Activated CD4-positive, alpha-beta T cell treated with anti-CD3 and anti-CD28 coated beads for 36 hours (primary cell): Measurements from ENCODE around the gene TMEM245. TPM values are rescaled to one million over a fixed set of nuclear protein-coding genes. Genes with fewer than 3 reads are reported as not detected.

ENCODE experiments used
- ATAC-seq: fragments of 200-7000 bp; cut with Tn5 transposase; one replicate; pipeline ENCODE4 v1.10.0; 2021; ENCODE audit warnings: mild to moderate bottlenecking, moderate library complexity
- CTCF ChIA-PET: fragments of 350-600 bp; sonication (Branson Sonifier 250); formaldehyde crosslinking; loops from one replicate; lab custom pipeline; 2021; ENCODE audit warnings: antibody characterized with exemption; lab: Charles Lee
- POLR2A ChIA-PET: fragments of 350-600 bp; sonication (Branson Sonifier 250); formaldehyde crosslinking; loops from one replicate; lab custom pipeline; 2021; ENCODE audit warnings: antibody characterized with exemption, inconsistent platforms; lab: Charles Lee
- DNase-seq: peaks from one replicate; pipeline ENCODE4 v3.0.0-alpha.2; 2020
- H3K27ac Mint-ChIP-seq: one replicate; pipeline ENCODE4 v1.8.0; 2021; ENCODE audit warnings: mixed read lengths
- H3K27me3 Mint-ChIP-seq: one replicate; pipeline ENCODE4 v1.8.0; 2021; ENCODE audit warnings: mixed read lengths
- H3K36me3 Mint-ChIP-seq: one replicate; pipeline ENCODE4 v1.8.0; 2021; ENCODE audit warnings: low read depth, mixed read lengths
- H3K4me1 Mint-ChIP-seq: one replicate; pipeline ENCODE4 v1.8.0; 2021; ENCODE audit warnings: mixed read lengths
- H3K4me3 Mint-ChIP-seq: one replicate; pipeline ENCODE4 v1.8.0; 2021; ENCODE audit warnings: mild to moderate bottlenecking, moderate library complexity, mixed read lengths
- H3K9me3 Mint-ChIP-seq: one replicate; pipeline ENCODE4 v1.8.0; 2021; ENCODE audit warnings: low read depth, mixed read lengths
- intact Hi-C, 2 experiments: fragments of 100-400 bp; cut with DNase I in 1 of 2; cut with micrococcal nuclease in 1 of 2; formaldehyde crosslinking; loops; one replicate each; pipeline versions ENCODE4 v1.14.2 to v1.15.1; 2022 to 2024; cut with DNase I, micrococcal nuclease
- total RNA-seq, 2 experiments: library from RNA; stranded (reverse); gene quantifications; one replicate each; pipeline ENCODE4 v1.2.3, GENCODE V29; 2021

TMEM245 gene
- total RNA-seq, 2 experiments from 2014 or later, result 24.0 to 24.5 TPM

DNA sequence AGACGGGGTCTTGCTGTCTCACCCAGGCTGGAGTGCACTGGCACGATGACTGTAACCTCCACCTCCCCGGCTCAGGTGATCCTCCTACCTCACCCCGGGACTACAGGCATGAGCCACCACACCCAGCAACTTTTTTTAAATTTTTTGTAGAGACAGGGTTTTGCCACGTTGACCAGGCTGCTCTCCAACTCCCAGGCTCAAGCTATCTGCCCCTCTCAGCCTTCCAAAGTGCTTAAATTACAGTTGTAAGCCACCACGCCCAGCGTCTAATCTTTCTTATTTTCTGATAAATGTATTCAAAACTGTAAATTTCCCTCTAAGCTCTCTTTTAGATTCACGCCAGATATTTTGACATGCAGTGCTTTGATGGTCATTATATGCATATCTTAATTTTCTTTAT, 37.0 kb upstream of the TMEM245 start:
- intact Hi-C loops, result no loop called here
- Mint-ChIP-seq H3K36me3 (peaks cover 6% of the 10 kb centered on the region), H3K27ac (no peak overlapping the region), H3K9me3 (peaks cover 11% of the 10 kb centered on the region), H3K4me3 (no peak overlapping the region), H3K4me1 (no peaks in the 10 kb centered on the region), H3K27me3 (peaks cover 16% of the 10 kb centered on the region)
- POLR2A ChIA-PET, result no interaction called here
- CTCF ChIA-PET, result no interaction called here
- DNase-seq (no peak), ATAC-seq (no peak)

DNA sequence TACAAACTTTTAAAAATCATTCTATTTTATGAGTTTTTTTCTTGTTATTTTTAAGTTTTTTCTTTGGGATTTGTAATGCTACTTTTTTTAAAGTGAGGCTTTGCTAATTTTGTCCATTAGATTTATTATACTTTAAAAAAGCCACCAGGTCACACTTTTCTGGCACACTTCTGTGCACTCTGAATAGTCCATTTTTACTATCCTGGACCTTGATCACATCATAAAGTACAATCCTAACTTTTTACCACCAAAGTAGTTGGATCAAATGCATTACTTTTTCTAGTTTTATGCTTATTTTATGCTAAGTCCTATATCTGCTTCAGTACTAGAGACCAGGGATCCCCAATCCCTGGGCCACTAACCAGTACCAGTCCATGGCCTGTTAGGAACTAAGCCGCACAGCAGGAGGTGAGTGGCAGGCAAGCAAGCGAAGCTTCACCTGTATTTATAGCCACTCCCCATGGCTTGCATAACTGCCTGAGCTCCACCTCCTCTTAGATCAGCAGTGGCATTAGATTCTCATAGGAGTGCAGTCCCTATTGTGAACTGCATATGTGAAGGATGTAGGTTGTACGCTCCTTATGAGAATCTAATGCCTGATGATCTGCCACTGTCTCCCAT, 31.3 kb upstream of the TMEM245 start:
- POLR2A ChIA-PET, result no interaction called here
- intact Hi-C loops, result no loop called here
- H3K36me3 Mint-ChIP-seq, result peaks cover 6% of the 10 kb centered on the region
- ATAC-seq, result no peak
- peaks cover 12% of the 10 kb centered on the region for H3K9me3 Mint-ChIP-seq
- CTCF ChIA-PET, result no interaction called here
- H3K27me3 Mint-ChIP-seq, result peaks cover 6% of the 10 kb centered on the region
- no peak overlapping the region for H3K27ac Mint-ChIP-seq
- H3K4me1 Mint-ChIP-seq, result no peaks in the 10 kb centered on the region
- no peak overlapping the region for H3K4me3 Mint-ChIP-seq
- DNase-seq, result no peak

DNA sequence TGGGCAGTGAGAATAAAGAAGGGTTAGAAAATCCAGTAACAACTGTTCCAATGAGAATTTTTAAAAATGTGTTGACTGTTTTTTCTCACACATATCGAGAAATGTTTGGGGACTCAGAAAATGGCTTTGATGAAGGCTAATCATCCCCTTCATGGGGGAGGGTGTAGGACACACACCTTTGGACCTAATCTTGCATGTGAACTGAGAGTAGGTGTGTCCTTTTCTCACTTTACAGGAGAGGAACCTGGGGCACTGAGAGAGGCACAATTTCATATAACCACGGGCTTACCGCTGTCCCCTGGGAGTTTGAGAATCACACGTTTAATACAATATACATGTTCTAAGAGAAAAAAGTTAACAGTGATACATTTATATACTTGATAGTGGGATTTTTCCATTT, 30.0 kb upstream of the TMEM245 start:
- DNase-seq (no peak), ATAC-seq (no peak)
- no peak overlapping the region for H3K27ac Mint-ChIP-seq
- ChIA-PET POLR2A (no interaction called here), CTCF (no interaction called here)
- H3K4me1 Mint-ChIP-seq, result no peaks in the 10 kb centered on the region
- intact Hi-C loops, result no loop called here
- peaks cover 6% of the 10 kb centered on the region for H3K36me3 Mint-ChIP-seq
- H3K27me3 Mint-ChIP-seq, result peaks cover 6% of the 10 kb centered on the region
- H3K9me3 Mint-ChIP-seq, result peaks cover 12% of the 10 kb centered on the region
- no peak overlapping the region for H3K4me3 Mint-ChIP-seq

DNA sequence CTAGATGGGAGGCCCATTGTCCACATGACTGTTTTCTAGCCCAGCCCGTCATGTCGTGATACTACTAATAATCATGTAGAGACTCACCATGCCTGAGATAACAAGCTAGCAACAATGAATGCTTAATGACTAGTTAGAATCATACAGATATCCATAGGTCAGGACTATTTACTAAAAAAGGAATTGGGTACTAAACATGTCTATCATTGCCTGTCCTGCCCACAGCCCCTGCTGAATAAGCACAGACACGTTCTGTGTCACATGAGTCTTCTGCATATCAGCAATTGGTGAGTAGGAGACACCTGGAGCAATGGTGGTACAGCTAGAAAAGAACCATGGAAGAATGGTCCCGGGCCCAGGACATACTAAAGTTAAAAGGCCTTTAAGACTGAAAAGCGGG, 29.3 kb upstream of the TMEM245 start:
- intact Hi-C loops, result no loop called here
- Mint-ChIP-seq H3K9me3 (peaks cover 9% of the 10 kb centered on the region), H3K4me1 (peaks cover under 1% of the 10 kb centered on the region), H3K36me3 (peaks cover 6% of the 10 kb centered on the region), H3K27ac (no peak overlapping the region), H3K4me3 (no peak overlapping the region), H3K27me3 (peaks cover 4% of the 10 kb centered on the region)
- CTCF ChIA-PET, result interaction anchor here (0.6 kb wide), 1 partner anchor 376 kb away, joined by 3 read pairs; no protein-coding TSS in a partner anchor
- ATAC-seq (no peak), DNase-seq (no peak)
- POLR2A ChIA-PET, result no interaction called here

DNA sequence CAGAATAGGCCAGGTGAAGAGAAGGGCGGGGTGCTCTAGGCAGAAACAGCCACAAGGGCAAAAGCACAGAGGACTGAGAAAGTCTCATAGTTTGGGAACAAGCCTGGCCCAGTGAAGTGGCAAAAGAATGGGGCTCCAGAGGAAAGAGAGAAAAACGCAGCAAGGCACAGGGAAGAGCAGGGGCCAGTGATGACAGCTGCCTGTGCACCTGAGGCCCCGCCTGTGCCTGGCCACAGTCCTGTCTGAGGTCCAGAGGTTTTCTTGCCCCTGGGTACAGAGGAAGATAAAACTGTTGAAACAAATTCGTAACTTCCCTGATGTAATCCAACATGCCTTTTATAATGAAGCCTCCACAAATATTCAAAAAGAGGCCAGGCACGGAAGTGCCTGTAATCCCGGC, 25.3 kb upstream of the TMEM245 start:
- intact Hi-C loops, result no loop called here
- ChIA-PET POLR2A (no interaction called here), CTCF (interaction anchor here (0.7 kb wide), 1 partner anchor 142 kb away, joined by 3 read pairs; no protein-coding TSS in a partner anchor)
- ATAC-seq (no peak), DNase-seq (no peak)
- Mint-ChIP-seq H3K4me3 (no peak overlapping the region), H3K9me3 (no peaks in the 10 kb centered on the region), H3K27me3 (peaks cover 4% of the 10 kb centered on the region), H3K36me3 (no peaks in the 10 kb centered on the region), H3K27ac (no peak overlapping the region), H3K4me1 (peaks cover 4% of the 10 kb centered on the region)

DNA sequence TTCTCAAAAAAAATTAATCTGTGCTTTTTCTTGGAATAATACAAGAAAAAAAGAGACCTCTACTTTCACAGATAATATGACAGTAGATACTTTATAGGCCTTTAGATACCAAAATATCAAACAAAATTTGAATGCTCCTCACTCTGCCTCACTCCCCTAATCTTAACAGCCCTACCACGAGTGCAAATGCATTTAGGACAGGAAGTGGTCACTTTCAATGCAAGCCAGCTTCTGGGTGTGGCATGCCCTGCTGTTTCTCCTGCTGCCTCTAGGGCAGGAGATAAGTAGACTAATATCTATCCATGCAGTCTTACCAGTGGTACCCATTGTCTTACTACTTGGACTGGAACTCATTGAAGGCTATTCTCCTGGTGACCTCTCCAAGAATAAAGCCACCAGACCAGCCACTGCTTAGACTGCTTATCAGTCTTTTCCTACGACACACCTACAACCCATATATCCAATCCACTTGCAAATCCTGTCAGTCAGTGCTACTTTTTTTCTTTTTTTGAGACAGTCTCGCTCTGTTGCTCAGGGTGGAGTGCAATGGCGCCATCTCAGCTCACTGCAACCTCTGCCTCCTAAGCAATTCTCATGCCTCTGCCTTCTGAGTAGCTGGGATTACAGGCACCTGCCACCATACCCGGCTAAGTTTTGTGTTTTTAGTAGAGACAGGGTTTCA, 24.3 kb upstream of the TMEM245 start:
- Mint-ChIP-seq H3K4me1 (peaks cover 4% of the 10 kb centered on the region), H3K9me3 (no peaks in the 10 kb centered on the region), H3K36me3 (no peaks in the 10 kb centered on the region), H3K4me3 (no peak overlapping the region), H3K27me3 (peaks cover 4% of the 10 kb centered on the region), H3K27ac (no peak overlapping the region)
- CTCF ChIA-PET, result interaction anchor here (0.7 kb wide), 1 partner anchor 14 kb away, joined by 3 read pairs; no protein-coding TSS in a partner anchor
- intact Hi-C loops, result no loop called here
- DNase-seq (peak; percentile 31), ATAC-seq (peak; percentile 74)
- POLR2A ChIA-PET, result no interaction called here

DNA sequence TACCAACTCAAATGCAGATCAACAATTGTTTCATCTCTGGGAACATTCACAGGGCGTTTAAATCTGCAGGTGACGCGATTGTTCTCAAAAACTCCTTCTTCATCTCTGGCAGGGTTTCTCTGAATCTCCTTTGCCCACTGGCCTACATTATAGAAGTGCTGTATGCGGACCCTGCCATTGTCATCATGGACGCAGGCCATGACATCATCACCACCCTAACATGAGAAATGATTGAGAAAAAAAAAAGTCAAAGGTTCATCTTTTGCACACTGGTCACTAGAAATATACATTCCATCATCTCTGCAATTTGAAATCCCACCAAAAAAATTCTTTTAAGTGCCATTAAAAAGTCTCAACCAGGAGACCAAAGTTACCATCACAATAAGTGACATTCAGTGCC, 21.6 kb upstream of the TMEM245 start:
- Mint-ChIP-seq H3K27me3 (no peaks in the 10 kb centered on the region), H3K4me3 (no peak overlapping the region), H3K36me3 (no peaks in the 10 kb centered on the region), H3K4me1 (peaks cover 4% of the 10 kb centered on the region), H3K27ac (no peak overlapping the region), H3K9me3 (no peaks in the 10 kb centered on the region)
- CTCF ChIA-PET, result no interaction called here
- POLR2A ChIA-PET, result no interaction called here
- DNase-seq, result no peak
- ATAC-seq, result no peak
- intact Hi-C loops, result no loop called here

DNA sequence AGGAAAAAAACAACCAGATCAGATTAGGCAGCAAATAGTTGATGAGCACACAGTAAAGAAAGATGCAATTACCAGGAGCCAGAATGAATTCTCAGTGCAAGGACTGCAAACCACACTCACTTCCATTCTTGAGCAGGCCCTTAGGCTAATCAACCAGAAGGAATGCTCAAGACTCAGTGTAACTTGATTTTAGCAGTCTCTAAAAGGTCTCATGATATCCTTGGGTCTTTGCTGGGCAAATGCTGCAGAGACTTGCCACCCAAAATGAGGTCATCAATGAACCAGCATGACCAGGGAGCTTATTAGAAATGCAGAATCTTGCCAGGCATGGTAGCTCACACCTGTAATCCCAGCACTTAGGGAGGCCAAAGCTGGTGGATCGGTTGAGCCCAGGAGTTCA, 20.1 kb upstream of the TMEM245 start:
- Mint-ChIP-seq H3K27ac (no peak overlapping the region), H3K27me3 (no peaks in the 10 kb centered on the region), H3K9me3 (no peaks in the 10 kb centered on the region), H3K4me1 (peaks cover 4% of the 10 kb centered on the region), H3K4me3 (no peak overlapping the region), H3K36me3 (no peaks in the 10 kb centered on the region)
- intact Hi-C loops, result no loop called here
- CTCF ChIA-PET, result no interaction called here
- no peak for DNase-seq
- POLR2A ChIA-PET, result no interaction called here
- no peak for ATAC-seq

DNA sequence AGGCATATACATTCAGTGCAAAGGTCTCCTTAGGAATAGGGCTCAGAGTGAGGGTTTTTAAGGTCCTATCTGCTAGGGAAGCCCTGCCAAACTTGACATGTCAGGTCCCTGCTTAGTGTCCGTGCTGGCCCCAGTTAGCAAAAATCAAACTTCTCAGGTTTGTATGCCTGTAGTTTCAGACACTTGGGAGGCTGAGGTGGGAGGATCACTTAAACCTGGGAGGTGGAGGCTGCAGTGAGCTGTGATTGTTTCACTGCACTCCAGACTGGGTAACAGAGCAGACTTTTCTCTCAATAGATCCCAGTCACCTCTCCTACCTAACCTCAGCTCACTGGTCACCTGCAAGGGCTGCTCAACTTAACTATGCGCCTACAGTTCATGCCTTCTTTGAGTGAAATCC, 18.7 kb upstream of the TMEM245 start:
- intact Hi-C loops, result no loop called here
- no peak for DNase-seq
- Mint-ChIP-seq H3K4me3 (no peak overlapping the region), H3K36me3 (no peaks in the 10 kb centered on the region), H3K4me1 (no peaks in the 10 kb centered on the region), H3K9me3 (no peaks in the 10 kb centered on the region), H3K27ac (no peak overlapping the region), H3K27me3 (no peaks in the 10 kb centered on the region)
- ATAC-seq, result no peak
- CTCF ChIA-PET, result no interaction called here
- POLR2A ChIA-PET, result no interaction called here

DNA sequence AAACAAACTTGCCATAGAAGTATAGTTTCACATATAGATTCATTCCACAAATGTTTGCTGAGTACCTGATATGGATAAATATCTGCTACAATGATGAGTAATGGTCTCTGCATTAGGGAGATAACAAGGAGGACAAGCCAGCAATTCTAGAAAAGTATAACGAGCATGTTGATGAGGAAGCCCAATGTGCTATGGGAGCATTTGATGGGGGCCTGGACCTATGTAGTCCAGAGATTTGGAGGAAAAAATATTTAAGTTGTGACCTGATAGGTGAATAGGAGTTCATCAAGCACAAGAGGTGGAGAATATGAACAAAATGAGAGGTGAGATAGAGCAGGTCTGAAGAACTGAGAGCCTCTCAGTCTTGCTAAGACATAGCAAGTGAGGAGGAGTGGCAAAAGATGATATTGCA, 14.4 kb upstream of the TMEM245 start:
- intact Hi-C loops, result no loop called here
- Mint-ChIP-seq H3K4me1 (no peaks in the 10 kb centered on the region), H3K27me3 (no peaks in the 10 kb centered on the region), H3K4me3 (no peak overlapping the region), H3K36me3 (no peaks in the 10 kb centered on the region), H3K9me3 (no peaks in the 10 kb centered on the region), H3K27ac (no peak overlapping the region)
- ChIA-PET CTCF (interaction anchor here (1.3 kb wide), 1 partner anchor 16 kb away, joined by 5 read pairs; no protein-coding TSS in a partner anchor), POLR2A (no interaction called here)
- DNase-seq, result no peak
- no peak for ATAC-seq

DNA sequence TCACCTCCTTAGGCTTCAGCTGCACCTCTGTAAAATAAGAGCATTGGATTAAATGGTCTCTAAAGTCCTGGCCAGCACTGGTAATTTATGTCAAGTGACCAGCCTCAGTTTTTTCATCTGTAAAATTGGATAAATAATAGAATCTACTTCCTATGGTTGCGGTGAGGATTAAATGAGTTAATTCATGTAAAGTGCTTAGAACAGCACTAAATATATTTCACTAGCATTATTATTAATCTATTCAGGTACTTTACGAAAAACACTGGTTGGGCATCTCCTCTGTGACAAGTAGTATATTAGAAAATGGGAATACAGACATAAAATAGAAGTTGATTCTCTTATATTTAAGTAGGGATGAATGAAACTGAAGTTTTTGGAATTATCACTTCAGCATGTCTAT, 13.8 kb upstream of the TMEM245 start:
- CTCF ChIA-PET, result interaction anchor here (0.6 kb wide), 1 partner anchor 955 kb away, joined by 3 read pairs; no protein-coding TSS in a partner anchor
- POLR2A ChIA-PET, result no interaction called here

DNA sequence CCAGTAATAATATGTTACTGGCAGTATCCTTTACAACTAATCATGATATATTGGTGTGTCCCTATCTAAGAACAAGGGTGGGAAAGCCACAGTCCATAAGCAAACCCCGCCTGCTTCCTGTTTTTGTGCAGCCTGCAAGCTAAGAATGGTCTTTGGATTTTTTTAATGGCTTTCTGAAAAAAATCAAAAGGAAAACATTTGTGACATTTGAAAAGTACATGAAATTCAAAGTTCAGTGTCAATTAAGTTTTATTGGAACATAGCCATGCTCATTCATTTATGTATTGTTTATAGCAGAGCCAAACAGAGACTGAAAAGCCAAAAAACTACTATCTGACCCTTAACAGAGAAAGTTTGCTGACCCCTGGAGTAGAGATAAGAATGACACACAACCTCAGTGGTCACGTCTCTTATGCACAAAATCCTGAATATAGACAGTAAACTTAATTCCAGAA, 12.8 kb upstream of the TMEM245 start:
- Mint-ChIP-seq H3K27ac (no peak overlapping the region), H3K27me3 (no peaks in the 10 kb centered on the region), H3K4me3 (no peak overlapping the region), H3K9me3 (no peaks in the 10 kb centered on the region), H3K36me3 (no peaks in the 10 kb centered on the region), H3K4me1 (no peaks in the 10 kb centered on the region)
- ATAC-seq (no peak), DNase-seq (no peak)
- intact Hi-C loops, result no loop called here
- ChIA-PET CTCF (interaction anchor here (0.6 kb wide), 2 partner anchors 310 to 331 kb away, joined by 3 read pairs; no protein-coding TSS in a partner anchor), POLR2A (no interaction called here)

More for the DNA sequence above, 13.8 kb upstream of the TMEM245 start:
- no peaks in the 10 kb centered on the region for H3K36me3 Mint-ChIP-seq
- no peak overlapping the region for H3K27ac Mint-ChIP-seq
- no peak for DNase-seq
- intact Hi-C loops, result no loop called here
- ATAC-seq, result no peak
- no peaks in the 10 kb centered on the region for H3K4me1 Mint-ChIP-seq
- no peak overlapping the region for H3K4me3 Mint-ChIP-seq
- no peaks in the 10 kb centered on the region for H3K9me3 Mint-ChIP-seq
- no peaks in the 10 kb centered on the region for H3K27me3 Mint-ChIP-seq
